Adrenal gland (tissue), 12 donors: Measurements from ENCODE around the gene HNRNPDL. TPM values are rescaled to one million over a fixed set of nuclear protein-coding genes. Genes with fewer than 3 reads are reported as not detected.
"Not testable (repeated sequence)": the region's sequence is repeated elsewhere in the genome, so short reads cannot be mapped to it uniquely, and the experiment has no call there.

Experiments used
- DNase-seq, 7 donors: peaks; one replicate each; pipeline ENCODE4 v3.0.0-alpha.2; 2019 to 2020
- H3K27ac ChIP-seq, 5 donors: fragments of 200-600 bp; sonication (generic) in 4 of 5; 1 replicate in 3 of 5; 2 replicates in 2 of 5; pipeline versions ENCODE4 v1.5.1 to v1.8.0; 2016 to 2020; ENCODE audit warnings: mild to moderate bottlenecking in 1 of 5
- H3K27me3 ChIP-seq: fragments of 200-600 bp; 2 replicates; pipeline ENCODE4 v1.8.0; 2021
- H3K36me3 ChIP-seq, 2 donors: fragments of 200-600 bp; replicated peaks in 1 of 2; 1 replicate in 1 of 2; 2 replicates in 1 of 2; pipeline versions ENCODE4 v1.5.1 to v1.8.0; 2018 to 2022
- H3K4me1 ChIP-seq, 2 donors: fragments of 200-600 bp; replicated peaks in 1 of 2; 1 replicate in 1 of 2; 2 replicates in 1 of 2; pipeline versions ENCODE4 v1.5.1 to v1.8.0; 2018 to 2021
- H3K4me3 ChIP-seq, 4 donors: fragments of 200-600 bp; sonication (generic) in 3 of 4; one replicate each; pipeline ENCODE4 v1.5.1; 2016 to 2018
- H3K9me3 ChIP-seq, 3 donors: fragments of 200-600 bp; sonication (generic) in 1 of 3; replicated peaks in 1 of 3; 1 replicate in 2 of 3; 2 replicates in 1 of 3; pipeline versions ENCODE4 v1.5.1 to v1.8.0; 2016 to 2021
- CTCF ChIP-seq, 6 experiments: fragments of 450-650 bp in 4 of 6; fragments of 200-600 bp in 2 of 6; sonication (generic) in 1 of 6; IDR thresholded peaks; 1 replicate in 5 of 6; 2 replicates in 1 of 6; pipeline versions ENCODE4 v1.5.1 to v1.8.0; 2016 to 2021; ENCODE audit warnings: antibody characterized with exemption in 6 of 6, mild to moderate bottlenecking in 2 of 6, moderate library complexity in 1 of 6
- POLR2A ChIP-seq, 2 donors: fragments of 450-650 bp; IDR thresholded peaks; one replicate each; pipeline ENCODE4 v1.6.1; 2017; ENCODE audit warnings: antibody characterized with exemption in 2 of 2, mild to moderate bottlenecking in 2 of 2, moderate library complexity in 1 of 2
- WGBS, 4 donors: extraction: QIAGEN DNeasy Blood & Tissue Kit in 2 of 4; methylation state at CpG; one replicate each; pipeline versions ENCODE4 v1.1.5 to v1.1.7; 2013 to 2017; 5-methylcytosine and 5-hydroxymethylcytosine counted together
- intact Hi-C, 2 donors: fragments of 100-400 bp; cut with DNase I; formaldehyde crosslinking; loops; one replicate each; pipeline versions ENCODE4 v1.14.1 to v1.15.0; 2022 to 2023
- polyA plus RNA-seq, 3 donors: library from polyadenylated mRNA; stranded (reverse); fragments of 200-250 nt in 2 of 3; fragments of 350-450 nt in 1 of 3; fragmentation: Illumina TruSeq in 1 of 3; extraction: RNeasy Lipid Tissue Mini Kit (QIAGEN cat#74804) in 1 of 3; gene quantifications; one replicate each; pipeline ENCODE4 v1.2.3, GENCODE V29; 2013 to 2014
- total RNA-seq, 9 donors: library from RNA; depleted of rRNA in 4 of 9; stranded (reverse); fragments of >200 nt in 4 of 9; fragments of 120-200 nt in 1 of 9; fragmentation: NEBNext Ultra II Directional in 1 of 9; extraction: Animal tissue kit (Norgen Biotek cat#: 25700) in 1 of 9; gene quantifications; one replicate each; pipeline versions ENCODE4 v1.1.0 to v1.2.4, GENCODE V29; 2013 to 2023
- donor health status: healthy with polysubstance abuse.
- donor health status: Bipolar disorder and iron deficiency.
- donor health status: DM: yes; HTN: yes; CAD: no.
- donor health status: DM: no; HTN: no; CAD: no.
- donor health status: DM: no; HTN: no; CAD: no.
- donor health status: DM: yes; HTN: yes; CAD: no.

Gene HNRNPDL
- total and polyA plus RNA-seq, 12 donors: 76.2 to 285 (median 176) TPM

DNA sequence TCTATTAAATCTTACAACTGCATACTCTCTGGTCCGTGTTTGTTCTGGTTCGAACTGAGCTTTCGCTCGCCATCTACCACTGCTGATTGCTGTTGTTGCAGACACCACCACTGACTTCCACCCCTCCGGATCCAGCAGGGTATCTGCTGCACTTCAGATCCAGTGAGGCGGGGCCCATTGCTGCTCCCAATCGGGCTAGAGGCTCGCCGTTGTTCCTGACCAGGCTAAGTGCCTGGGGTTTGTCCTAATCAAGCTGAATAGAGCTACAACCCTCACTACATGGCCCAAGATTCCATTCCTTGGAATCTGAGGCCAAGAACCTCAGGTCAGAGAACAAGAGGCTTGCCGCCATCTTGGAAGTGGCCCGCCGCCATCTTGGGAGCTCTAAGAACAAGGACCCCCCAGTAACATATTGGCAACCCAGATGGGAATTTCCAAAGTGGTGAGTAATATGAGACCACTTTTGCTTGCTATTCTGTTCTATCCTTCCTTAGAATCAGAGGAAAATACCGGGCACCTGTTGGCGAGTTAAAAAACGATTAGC lies 43.4 kb upstream of the HNRNPDL start:
- WGBS, 4 donors: 96 to 97% (median 97%) methylated on average over 15 of the region's 15 CpGs
- Histone ChIP-seq H3K27me3 (no peaks in the 10 kb centered on the region), H3K36me3 (no peaks in the 10 kb centered on the region), H3K4me1 (no peaks in the 10 kb centered on the region), H3K9me3 (no peaks in the 10 kb centered on the region), H3K4me3 (no peak overlapping the region), H3K27ac (no peak overlapping the region)
- no peak for TF ChIP-seq POLR2A (IDR thresholded peaks at IDR 0.05)
- no peak for TF ChIP-seq CTCF (IDR thresholded peaks at IDR 0.05)
- no peak for DNase-seq
- intact Hi-C loops: loop anchor here in 1 of 2 donors (10.0 kb wide), 1 partner anchor 331 kb away; no protein-coding TSS in a partner anchor

- not testable (repeated sequence) for H3K27me3 ChIP-seq, H3K4me1 ChIP-seq, DNase-seq, H3K9me3 ChIP-seq, H3K4me3 ChIP-seq, H3K36me3 ChIP-seq, H3K27ac ChIP-seq
- WGBS, 4 donors: 57 to 81% (median 67%) methylated on average over 5 of the region's 5 CpGs
- intact Hi-C loops: loop anchor here in 1 of 2 donors (10.0 kb wide), 1 partner anchor 332 kb away; no protein-coding TSS in a partner anchor
These were observed 42.8 kb upstream of the HNRNPDL start for GRCh38 chr4:82473080-82473479.

GRCh38 chr4:82469791-82470345 lies 39.6 kb upstream of the HNRNPDL start:
- peak in 3 of 7 donors; percentile 14 to 28 (median 20) for DNase-seq
- Histone ChIP-seq H3K27me3 (no peaks in the 10 kb centered on the region), H3K4me3 (no peak overlapping the region), H3K27ac (no peak overlapping the region), H3K4me1 (no peaks in the 10 kb centered on the region), H3K9me3 (no peaks in the 10 kb centered on the region), H3K36me3 (no peaks in the 10 kb centered on the region)
- 40 to 67% (median 59%) methylated on average over 2 of the region's 2 CpGs for WGBS, 4 donors
- intact Hi-C loops: loop anchor here (10.0 kb wide), 2 partner anchors 275 to 335 kb away; no protein-coding TSS in a partner anchor
- TF ChIP-seq POLR2A (IDR thresholded peaks at IDR 0.05) (no peak), CTCF (IDR thresholded peaks at IDR 0.05) (no peak)

- intact Hi-C loops: loop anchor here (10.0 kb wide), 1 partner anchor 277 kb away; no protein-coding TSS in a partner anchor
These were observed 37.2 kb upstream of the HNRNPDL start for GRCh38 chr4:82467471-82467870.

More at GRCh38 chr4:82467471-82467870, 37.2 kb upstream of the HNRNPDL start:
- no peak for TF ChIP-seq POLR2A (IDR thresholded peaks at IDR 0.05)
- TF ChIP-seq CTCF (IDR thresholded peaks at IDR 0.05): no peak
- Histone ChIP-seq H3K9me3 (no peaks in the 10 kb centered on the region), H3K27me3 (no peaks in the 10 kb centered on the region), H3K36me3 (no peaks in the 10 kb centered on the region), H3K27ac (no peak overlapping the region), H3K4me3 (no peak overlapping the region), H3K4me1 (peaks cover 3 to 4% of the 10 kb centered on the region in 2 donors)
- no peak for DNase-seq
- 50 to 81% (median 62%) methylated on average over 3 of the region's 3 CpGs for WGBS, 4 donors
